HG03469 (cell line): ENCODE results near the gene RTBDN.

Experiments
- ATAC-seq: cut with Tn5 transposase; IDR thresholded peaks from one replicate; pipeline ENCODE4 v1.9.1; 2021; ENCODE audit warnings: mild to moderate bottlenecking, moderate library complexity, moderate number of reproducible peaks; ENCODE audit not compliant: unreplicated experiment

Gene RTBDN

DNA sequence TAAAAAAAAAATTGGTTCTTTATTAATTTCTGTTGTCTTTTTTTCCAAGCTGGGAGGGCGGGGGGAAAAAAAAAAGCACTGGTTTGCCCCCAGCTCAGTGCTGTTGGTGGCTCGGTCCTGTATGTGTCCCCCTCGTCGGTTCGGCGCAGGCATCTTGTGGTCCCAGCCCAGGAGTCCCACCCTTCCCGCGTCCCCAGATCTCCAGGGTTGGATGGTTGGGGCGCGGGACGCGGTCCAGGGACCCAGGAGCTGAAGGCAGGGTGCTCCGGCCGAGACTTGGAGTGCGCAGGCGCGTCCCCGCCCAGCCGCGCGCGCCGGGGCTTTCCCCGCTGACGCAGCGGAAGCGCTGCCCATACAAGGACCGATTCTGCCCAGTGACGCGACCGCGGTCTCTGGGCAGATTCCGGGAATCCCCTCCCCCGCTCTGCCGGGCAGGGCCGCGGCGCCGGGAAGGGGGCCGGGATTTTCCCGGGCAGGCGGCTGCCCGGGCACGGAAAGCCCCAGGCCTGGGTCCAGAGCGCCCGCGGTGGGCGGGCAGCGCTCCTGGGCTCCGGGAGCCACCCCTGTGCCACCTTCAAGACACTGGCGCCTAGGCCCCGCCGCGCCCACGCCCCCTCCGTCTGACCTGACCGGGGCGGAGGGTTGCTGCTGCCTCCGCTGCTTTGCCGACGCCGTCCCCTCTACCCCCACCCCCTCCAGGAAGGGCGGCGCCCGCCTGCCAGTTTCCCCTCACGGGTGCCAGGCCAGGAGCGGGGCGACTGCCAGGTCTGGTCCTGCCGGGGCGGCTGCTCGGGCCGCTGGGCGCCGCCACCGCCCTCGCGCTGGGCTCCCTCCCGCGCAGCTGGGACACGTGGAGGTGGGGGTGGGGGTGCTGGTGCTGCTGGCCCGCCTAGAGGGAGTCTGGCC, 40.8 kb downstream of the RTBDN start:
- ATAC-seq = peak; percentile 22

DNA sequence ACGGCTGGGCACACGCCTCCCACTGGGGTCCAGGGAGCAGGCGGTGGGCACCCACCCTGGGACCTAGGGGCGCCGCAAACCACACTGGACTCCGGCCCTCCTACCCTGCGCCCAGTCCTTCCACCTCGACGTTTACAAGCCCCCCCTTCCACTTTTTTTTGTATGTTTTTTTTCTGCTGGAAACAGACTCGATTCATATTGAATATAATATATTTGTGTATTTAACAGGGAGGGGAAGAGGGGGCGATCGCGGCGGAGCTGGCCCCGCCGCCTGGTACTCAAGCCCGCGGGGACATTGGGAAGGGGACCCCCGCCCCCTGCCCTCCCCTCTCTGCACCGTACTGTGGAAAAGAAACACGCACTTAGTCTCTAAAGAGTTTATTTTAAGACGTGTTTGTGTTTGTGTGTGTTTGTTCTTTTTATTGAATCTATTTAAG, 41.5 kb downstream of the RTBDN start:
- ATAC-seq = no peak

DNA sequence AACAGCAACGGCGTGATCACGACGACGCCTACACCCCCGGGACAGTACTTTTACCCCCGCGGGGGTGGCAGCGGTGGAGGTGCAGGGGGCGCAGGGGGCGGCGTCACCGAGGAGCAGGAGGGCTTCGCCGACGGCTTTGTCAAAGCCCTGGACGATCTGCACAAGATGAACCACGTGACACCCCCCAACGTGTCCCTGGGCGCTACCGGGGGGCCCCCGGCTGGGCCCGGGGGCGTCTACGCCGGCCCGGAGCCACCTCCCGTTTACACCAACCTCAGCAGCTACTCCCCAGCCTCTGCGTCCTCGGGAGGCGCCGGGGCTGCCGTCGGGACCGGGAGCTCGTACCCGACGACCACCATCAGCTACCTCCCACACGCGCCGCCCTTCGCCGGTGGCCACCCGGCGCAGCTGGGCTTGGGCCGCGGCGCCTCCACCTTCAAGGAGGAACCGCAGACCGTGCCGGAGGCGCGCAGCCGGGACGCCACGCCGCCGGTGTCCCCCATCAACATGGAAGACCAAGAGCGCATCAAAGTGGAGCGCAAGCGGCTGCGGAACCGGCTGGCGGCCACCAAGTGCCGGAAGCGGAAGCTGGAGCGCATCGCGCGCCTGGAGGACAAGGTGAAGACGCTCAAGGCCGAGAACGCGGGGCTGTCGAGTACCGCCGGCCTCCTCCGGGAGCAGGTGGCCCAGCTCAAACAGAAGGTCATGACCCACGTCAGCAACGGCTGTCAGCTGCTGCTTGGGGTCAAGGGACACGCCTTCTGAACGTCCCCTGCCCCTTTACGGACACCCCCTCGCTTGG, 42.1 kb downstream of the RTBDN start:
- ATAC-seq = no peak

DNA sequence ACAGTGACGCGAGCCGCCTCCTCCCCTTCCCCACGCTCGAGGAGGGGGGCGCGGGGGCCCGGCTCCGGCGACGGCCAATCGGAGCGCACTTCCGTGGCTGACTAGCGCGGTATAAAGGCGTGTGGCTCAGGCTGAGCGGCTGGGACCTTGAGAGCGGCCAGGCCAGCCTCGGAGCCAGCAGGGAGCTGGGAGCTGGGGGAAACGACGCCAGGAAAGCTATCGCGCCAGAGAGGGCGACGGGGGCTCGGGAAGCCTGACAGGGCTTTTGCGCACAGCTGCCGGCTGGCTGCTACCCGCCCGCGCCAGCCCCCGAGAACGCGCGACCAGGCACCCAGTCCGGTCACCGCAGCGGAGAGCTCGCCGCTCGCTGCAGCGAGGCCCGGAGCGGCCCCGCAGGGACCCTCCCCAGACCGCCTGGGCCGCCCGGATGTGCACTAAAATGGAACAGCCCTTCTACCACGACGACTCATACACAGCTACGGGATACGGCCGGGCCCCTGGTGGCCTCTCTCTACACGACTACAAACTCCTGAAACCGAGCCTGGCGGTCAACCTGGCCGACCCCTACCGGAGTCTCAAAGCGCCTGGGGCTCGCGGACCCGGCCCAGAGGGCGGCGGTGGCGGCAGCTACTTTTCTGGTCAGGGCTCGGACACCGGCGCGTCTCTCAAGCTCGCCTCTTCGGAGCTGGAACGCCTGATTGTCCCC, 42.9 kb downstream of the RTBDN start, which contains the start of gene JUNB:
JUNB (plus strand) TSS at position 142 of the 706 bp plus-strand sequence; CDS start at position 428, 286 bp downstream.
- no peak for ATAC-seq

DNA sequence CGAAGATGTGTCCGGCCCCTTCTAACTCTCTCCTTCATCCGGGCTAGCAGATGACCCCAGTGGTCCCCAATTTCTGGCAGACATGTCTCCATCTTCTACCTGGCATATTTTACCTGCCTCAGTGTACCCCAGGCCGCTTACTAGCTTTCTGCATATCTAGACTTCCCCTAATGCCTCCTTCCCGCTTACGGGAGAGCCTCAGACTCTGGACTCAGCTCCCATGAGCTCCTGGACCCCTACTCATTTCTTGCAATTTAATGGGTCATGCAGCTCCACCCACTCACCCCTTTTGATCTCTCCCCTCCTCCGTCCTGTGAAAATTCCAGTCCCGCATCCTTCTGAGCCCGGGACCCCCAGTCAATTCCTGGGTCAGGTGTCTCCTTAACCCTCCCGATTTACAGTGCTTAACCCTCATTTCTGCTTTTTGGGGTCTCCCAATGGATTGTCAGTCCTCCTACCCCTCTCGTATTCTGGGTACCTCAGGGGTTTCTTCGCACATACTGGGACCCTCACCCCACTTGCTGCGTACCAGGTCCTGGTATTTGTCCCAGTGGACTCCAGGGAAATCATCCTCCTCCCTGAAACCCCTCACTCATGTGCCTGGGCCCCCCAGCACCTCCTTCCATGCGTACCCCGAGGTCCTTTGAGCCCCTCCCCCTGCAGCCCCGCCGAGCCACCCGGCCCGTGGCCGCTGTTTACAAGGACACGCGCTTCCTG, 43.6 kb downstream of the RTBDN start:
- ATAC-seq = no peak

DNA sequence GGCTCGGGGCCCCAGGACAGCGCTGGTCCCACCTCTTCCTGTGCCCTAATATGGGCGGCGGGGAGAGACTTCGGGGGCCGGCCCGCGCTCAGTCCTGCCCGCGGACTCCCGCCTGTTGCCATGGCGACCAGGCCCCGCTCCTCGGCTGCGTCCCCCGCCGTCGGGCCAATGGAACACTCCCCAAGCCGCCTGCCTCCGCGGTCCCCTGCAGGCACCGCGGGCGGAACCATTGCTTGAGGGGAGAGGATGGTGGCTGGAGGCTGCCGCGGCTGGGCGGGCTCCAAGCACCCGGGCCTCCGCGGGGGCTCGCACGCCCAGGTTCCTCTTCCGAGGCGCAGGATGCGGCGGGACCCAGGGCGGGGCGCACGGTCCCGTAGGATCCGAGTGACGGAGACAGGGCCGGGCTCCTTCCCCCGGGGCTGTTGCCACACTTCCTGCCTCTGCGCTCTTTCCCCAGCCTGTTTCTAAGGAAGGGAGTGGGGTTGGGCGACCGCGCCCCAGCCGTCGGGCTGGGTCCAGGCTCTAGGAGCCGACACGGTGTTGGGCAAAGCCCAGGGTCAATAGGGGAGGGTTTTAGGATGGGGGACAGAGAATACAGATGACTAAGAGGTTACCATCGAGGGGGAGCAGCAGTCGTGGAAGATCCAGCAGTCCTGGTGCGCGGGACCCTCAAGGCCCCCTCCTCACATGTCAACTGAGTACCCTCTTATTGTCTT, 44.3 kb downstream of the RTBDN start:
- ATAC-seq = peak; percentile 24

DNA sequence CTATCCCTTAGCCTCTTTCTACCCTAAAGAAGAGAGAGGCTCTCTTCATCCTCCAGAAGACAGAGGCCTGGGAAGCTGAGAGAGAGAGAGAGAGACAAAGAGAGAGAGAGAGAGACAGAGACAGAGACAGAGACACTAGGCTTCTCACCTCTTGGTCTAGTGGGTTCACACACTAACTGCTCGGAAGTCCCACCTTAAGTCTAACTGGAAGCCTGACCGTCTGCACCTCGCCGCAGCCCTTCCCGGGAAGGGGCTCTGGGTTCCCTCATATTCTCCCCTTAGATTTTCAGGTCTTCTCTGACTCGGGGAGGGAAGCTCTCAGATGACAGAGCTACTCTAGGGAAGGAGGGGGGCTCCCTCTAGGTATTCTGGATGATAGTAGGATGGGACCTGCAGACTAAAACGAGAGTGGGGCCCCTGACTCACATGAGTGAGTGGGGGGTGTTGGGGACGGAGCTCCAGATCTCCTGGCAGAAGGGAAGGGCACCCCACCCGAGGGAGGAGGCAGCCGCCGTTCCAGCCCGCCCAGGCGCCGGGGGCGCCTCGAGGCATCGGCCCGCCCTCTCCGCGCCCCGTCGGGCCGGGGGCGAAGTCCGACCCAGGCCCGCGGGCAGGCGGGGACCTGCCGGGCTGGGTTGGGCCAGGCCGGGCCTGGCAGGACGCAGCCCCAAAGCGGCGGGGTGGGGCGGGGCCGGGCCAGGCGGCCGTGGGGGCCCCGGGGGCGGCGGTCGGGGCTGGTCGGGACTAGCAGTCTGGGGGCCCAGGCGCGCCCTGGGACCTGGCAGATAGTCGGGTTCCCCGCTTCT, 45.1 kb downstream of the RTBDN start:
- no peak for ATAC-seq

DNA sequence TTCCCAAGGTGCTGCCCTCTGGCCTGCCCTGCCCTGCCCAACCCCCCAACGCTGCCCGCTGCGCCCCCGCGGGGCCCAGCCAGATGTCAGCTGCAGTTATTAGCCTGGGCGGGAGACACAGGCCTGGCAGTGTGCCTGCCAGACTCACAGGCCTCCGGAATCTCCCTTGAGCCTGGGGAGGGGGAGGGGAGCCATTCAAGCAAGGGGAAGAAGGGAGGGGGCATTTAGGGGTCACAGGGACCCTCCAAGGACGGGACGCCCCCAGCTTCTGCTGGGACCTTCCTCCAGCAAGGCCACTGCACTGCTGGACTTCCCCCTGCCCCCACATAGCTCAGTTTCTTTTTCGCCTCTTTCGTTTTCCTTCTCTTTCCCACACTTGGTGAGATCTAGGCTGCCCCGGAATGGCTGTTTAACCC, 45.7 kb downstream of the RTBDN start:
- ATAC-seq = no peak

DNA sequence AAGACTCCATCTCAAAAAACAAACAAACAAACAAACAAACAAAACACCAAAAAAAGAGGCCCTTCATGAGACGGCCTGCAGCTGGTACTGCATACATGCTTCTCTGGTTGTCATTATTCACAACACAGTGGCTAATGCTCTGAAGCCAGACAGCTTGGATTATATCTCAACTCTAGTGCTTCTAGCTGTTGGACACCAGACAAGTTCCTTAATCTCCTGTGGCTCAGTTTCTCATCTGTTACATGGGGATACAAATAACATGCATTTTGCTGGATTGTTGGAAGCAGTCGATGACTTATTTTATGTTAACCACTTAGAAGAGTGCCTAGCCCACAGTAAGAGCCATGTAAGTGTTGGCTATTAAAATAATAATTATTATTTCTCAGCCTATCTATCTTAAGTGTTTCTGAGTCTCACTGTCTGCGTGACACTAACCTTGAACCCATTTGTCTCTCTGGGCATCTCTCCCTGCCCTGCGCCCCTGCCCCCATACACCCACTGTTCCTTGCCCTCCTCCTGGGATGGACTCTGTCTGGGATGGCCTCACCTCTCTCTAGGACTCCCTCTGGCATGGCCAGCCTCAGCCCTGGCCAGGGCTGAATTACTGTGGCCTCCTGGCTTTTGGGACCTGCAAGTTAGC, 46.2 kb downstream of the RTBDN start:
- ATAC-seq = no peak

DNA sequence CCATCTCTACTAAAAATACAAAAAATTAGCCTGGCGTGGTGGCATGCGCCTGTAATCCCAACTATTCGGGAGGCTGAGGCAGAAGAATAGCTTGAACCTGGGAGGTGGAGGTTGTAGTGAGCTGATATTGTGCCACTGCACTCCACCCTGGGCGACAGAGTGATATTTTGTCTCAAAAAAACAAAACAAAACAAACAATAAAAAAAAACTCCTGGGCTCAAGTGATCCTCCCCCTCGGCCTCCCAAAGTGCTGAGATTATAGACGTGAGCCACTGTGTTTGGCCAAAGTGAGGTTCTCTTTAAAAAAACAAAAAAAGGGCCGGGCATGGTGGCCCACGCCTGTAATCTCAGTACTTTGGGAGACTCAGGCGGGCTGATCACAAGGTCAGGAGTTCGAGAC, 46.9 kb downstream of the RTBDN start:
- no peak for ATAC-seq

DNA sequence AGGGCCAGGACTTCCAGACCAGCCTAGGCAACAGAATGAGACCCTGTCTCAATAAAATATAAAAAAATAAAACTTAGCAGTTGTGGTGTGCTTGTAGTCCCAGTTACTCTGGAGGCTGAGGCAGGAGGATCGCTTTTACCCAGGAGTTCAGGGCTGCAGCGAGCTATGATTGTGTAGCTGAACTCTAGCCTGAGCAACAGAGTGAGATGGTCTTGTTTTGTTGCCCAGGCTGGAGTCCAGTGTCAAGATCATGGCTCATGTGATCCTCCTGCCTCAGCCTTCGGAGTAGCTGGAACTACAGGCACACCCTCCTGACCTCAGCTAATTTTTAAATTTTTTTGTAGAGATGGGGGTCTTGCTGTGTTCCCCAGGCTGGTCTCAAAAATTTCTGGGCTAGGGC, 47.4 kb downstream of the RTBDN start:
- ATAC-seq = no peak

DNA sequence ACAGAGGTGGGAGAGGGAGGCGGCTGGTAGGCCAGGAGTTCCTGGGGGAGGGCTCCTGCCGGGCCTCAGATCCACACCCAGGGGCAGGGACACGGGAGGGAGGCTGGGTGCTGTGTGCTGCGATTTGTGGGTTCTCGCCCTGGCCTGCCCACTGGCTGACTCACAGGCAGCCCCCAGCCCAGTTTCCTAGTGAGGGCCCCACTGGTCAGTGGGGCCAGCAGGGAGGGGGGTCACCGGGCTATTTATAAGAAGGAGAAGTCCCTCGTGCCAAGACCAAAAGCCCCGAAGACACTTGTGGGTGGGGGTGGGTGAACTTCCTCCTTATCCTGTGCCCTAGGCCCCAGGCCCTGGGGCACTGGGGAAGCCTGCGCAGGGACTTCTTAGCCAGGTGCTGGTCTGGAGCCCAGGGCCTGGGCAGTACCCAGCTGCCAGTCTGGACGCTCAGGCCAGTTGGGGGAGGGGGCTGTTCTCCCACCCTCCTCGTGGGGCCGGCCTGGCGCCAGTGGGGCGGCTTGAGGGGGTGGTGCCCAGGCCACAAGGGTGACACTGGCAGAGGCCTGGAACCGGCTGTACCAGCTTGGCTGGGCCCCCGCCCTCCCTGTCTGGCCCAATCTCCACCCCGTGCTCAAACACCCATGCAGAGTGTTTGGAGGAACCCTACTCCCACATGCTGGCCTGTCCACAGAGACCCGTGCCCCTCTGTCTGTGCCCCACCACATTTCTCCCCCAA, 48.1 kb downstream of the RTBDN start:
- no peak for ATAC-seq

DNA sequence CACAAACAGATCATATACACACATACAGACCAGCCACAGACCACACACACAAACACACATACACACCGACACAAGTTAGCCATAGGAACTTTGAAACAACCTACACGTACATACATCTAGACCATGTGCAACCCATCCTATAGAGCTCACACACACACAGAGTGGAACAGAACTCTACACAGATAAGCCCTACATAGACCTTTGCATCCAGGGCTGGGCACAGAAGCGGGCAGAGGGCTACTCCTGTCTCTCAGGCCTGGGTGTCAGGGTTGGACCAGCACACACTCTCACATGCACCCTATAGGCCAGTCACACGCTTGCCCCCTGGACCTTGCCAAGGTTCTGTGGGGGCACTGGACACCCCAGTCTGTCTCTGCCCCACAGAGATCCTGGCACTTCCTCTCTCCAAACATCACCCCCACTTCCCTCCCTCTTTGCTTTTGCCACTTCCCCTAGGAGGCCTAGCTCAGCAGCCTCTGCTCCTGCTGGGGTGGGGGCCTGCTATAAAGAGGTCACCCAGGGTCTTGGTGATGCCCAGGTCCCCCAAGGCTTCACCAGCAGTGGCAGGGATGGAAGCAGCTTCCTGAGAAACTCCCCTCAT, 48.8 kb downstream of the RTBDN start:
- ATAC-seq = no peak

DNA sequence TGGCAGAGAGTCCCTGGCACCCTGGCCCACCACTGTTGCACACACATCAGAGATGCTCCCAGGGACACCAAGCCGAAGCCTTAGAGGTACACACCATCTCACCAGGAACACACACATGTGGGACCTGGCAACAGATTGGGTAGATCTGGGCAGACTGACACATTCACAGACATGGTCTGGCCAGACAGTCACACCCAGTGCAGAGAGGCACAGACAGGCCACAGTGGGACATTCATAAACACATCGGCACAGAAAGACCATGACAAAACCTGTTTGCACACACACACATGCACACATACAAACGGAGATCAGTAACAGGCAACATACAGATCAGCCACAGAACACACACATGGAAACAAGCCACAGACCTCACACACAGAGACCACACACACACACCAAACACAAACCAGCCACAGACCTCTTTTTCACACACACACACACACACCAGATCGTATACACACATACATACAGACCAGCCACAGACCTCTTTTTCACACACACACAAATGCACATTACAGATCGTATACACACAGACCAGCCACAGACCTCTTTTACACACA, 49.4 kb downstream of the RTBDN start:
- no peak for ATAC-seq

DNA sequence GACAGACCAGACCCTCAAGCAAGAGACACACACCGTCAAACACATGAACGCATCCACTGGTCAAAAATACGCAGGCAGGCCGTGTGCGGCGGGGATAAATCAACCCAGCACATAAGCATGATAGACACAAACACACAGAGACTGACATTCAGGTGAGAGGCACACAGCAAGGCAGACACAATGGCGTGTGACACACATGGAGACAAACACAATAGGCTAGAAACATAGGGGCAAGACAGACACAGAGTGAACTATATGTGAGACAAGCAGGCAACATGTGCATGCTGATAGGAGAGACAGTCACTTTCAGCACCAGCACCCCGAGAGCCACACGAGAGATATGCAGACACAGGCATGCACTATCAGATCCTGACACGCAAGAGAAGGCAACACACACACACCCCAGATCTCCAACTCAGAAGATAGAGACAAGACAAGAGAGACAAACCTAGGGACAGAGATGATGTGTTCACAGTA, 49.9 kb downstream of the RTBDN start:
- no peak for ATAC-seq

DNA sequence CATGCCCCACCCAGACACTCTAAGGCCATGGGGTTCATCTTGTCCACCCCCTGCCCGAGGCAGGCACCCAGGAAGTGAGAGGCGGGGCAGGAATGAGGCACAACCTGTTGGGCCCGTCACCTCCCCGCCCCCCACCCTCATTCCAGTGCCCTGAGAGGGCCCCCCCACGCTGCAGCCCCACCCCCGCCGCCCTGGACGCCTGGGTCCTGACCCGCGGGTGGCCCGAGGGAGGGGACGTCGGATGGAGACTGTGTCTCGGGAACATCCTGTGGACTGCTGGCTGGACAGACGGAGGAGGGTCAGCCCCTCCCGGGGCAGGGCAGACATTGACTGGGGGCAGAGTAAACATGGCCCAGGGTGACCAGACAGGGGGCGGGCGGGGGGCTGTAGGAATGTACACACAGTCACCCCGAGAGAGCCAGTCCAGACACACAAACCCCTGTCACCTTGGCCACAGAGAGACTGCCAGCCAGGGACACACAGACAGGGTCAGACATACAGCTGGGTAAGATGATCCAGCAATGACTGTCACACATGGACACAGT, 50.5 kb downstream of the RTBDN start:
- no peak for ATAC-seq
